Activated CD4-positive, alpha-beta T cell treated with anti-CD3 and anti-CD28 coated beads, Interleukin-2, amount 50 U/mL, for 4 hours (primary cell): ENCODE data around the gene MSN.
"Not testable (repeated sequence)": the region's sequence is repeated elsewhere in the genome, so short reads cannot be mapped to it uniquely, and the experiment has no call there.

Source experiments
- DNase-seq, 2 experiments: peaks; one replicate each; pipeline ENCODE4 v3.0.0-alpha.2; 2020

The MSN gene

DNA sequence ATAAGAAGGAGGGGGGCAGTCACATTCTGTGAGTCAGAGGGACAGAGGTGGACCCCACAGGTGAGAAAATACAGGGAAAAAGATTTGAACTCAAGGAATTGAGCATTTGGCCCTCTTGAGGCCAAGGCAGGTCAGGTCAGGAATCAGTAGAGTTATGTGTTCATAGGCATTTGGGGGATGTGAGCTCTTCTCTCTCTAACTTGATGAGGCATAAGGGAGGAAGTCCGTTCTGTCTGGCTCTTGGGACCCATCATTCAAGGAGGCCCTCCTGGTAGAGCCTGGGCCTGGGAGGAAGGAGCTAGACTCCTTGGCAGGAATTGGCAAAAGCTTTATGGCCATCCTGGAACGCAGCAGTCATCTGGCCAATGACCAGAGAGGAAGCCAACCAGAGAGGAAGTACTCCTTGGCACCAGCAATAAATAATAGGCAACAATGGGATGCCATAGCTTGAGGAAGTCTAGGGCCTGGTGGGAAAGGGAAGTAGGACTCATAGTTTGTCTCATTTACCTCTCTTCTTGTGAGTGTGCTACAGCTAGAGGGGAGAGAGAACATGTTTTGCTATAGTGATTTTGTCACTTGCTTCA, 53.0 kb downstream of the MSN start:
- DNase-seq: no peak

DNA sequence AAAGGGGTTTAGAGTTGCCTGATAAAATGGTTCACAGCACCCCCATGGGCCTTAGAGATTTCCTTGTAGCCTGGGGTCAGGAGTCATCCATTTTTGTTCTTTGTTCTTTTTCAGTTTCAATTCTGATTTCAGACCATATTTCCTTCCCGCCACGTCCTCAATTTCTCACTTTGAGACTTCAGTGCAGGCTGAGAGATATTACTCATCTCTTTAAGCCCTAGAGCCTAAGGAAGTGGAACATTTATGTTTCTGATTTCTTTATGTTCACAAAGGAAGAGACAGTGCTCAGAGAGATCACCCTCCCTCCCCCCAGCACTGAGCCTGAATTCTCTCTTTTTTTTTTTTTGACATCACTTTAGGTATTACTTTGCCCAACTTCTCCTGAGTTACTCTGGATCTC, 56.3 kb downstream of the MSN start:
- peak; percentile 9 to 14 for DNase-seq

DNA sequence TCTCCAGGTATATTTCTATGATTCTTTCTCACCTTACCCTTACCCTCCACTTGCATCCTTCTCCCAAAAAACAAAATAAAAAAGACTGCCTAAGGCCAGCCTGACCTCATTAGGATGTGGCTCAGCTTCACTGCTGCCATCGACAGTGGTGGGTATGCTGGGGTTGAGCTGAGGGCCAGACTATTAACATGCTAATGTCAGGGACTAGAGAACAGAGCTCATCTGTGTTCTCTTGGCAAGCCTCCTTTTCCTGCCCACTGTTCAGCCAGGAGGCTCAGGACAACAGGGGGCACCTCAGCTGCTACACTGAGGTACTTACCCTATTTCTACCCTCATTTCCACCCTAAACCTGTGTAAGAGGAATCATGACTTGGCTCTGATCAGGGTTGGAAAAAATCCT, 59.3 kb downstream of the MSN start:
- no peak for DNase-seq

DNA sequence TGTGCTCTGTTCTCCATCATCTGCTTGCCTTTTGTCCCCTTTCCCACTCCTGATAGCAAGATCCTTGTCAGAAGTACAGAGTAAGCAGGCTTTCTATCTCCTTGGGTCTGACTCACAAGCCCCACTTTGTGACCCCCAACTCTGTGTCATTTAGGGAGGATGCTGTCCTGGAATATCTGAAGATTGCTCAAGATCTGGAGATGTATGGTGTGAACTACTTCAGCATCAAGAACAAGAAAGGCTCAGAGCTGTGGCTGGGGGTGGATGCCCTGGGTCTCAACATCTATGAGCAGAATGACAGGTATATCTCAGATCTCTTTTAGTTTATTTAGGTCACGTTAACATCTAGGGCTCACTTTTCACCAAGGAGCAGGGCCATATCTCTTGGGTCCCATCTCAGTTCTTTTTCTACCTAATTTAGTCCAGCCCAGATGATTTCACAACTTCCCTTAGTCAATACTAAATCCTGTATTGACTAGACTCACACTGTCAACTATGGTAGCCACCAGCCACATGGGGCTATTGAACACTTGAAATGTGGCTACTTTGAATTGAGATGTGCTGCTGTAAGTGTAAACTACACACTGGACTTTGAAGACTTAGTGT, 64.3 kb downstream of the MSN start:
- no peak for DNase-seq

DNA sequence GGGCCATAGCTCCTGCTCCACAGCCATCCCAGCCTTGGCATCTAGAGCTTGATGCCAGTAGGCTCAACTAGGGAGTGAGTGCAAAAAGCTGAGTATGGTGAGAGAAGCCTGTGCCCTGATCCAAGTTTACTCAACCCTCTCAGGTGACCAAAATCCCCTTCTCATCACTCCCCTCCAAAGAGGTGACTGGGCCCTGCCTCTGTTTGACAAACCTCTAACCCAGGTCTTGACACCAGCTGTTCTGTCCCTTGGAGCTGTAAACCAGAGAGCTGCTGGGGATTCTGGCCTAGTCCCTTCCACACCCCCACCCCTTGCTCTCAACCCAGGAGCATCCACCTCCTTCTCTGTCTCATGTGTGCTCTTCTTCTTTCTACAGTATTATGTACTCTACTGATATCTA, 73.5 kb downstream of the MSN start:
- no peak for DNase-seq

DNA sequence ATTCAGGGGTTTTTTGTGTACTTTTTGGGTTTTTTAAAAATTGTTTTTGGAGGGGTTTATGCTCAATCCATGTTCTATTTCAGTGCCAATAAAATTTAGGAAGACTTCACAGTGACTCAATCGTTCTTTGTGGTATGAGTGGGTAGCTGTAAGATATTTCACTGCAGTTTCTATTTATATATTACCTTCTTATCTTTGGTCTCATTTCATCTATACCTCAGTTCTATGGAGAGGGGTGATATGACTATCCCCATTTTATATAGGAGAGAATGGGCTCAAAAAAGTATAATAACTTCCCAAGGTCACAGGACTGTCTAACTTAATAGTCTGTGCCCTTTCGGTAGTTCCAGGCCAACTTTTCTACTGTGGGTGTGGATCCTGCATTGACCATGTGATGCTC, 74.4 kb downstream of the MSN start:
- DNase-seq: no peak

DNA sequence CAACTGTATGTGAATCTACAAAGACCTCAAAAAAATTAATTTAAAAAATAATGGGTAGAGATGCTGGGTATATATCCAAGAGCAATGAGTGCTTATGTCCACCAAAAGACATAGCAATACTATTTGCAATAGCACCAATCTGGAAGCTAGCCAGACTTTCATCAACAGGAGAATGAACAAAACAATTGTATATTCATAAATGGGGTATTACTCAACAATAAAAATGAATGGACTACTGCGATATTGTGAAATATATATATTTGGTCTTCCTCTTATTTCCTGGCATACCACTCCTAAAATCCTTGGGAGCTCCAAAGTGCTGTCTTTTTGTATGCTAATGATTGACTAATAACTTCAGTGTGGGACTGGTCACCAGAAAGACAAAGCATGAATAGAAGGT, 77.5 kb downstream of the MSN start:
- DNase-seq: no peak

DNA sequence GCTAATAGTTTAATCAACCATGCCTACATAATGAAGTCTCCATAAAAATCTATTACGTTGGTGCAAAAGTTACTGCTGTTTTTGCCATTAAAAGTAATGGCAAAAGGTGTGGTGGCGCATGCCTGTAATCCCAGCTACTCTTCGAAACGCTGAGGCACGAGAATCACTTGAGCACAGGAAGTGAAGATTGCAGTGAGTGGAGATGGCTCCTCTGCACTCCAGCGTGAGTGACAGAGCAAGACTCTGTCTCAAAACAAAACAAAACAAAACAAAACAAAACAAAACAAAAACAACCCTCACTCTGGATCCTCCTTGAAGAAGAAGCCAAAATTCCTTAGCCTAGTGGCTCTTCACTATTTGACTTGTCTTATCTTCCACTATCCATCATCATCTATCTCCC, 78.0 kb downstream of the MSN start:
- DNase-seq: no peak

DNA sequence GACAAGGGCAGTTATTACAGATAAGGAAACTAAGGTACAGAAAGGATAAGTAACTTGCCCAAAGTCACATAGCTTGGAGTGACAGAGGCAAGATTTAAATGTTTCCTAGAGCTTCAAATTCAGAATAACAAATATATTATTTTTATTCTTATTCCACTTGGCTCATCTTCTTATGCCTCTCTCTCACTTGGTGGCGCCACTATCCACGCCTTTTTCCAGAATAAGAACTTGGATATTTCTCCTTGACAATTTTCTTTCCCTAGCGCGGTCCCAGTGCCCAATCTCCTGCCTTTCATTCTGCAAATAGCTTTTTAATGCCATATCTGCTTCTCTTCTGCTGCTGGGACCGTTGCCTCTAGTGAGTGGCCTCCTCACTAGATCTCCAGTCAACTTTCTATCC, 78.5 kb downstream of the MSN start:
- no peak for DNase-seq

DNA sequence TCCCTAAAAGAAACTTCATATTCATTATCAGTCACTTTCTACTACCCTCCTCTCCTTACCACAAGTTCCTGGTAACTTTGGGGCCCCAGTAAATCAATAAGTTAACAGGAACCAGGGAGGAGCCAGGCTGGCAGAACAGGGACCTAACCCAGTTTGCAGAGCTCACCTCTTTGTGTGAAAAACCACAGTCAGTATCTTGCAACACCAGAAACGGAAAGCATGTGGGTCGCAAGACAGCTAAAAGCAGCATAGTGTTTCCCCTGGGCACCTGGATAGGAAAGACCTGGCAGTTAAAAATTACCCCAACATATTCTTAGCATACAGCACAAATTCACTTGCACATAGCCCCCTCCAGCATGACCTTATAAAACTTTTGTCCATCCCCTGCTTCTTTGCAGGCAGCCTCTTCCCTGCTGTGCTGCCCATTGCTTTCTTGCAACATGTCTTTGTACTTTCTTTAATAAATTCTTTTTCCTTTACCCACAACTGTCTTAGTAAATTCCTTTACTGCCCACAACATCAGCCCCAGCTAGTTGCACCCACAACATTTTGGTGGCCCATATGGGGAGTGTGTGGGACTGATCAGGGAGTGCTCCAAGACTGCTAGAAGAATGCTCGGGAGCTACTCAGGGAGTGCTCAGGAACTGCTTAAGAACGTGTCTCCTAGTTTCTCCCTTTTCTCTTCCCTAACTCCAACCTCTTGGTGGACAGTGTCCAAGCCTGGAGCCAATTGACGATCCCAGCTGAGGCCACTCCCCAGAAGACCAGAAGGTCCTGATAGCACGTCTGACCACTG, 83.4 kb downstream of the MSN start:
- peak; percentile 4 to 9 for DNase-seq

DNA sequence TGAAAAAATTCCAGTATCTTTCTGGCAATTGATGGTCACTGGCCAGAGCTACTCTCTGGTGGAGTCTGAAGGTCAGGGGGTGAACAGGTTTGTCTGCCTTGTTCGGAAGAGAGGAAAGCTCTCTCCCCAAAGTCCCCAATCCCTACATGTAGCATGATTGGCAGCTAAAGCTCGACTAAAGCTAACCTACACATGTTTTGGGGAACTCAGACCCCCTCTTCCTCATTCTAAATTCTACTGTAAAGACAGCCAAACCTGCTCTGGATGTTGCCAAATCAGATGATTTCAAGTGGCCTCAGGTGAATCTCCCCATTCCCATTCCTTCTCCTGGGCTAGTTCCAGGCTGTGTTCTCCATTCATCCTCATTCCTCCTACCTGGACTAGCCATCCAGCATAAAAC, 84.1 kb downstream of the MSN start:
- DNase-seq: no peak

DNA sequence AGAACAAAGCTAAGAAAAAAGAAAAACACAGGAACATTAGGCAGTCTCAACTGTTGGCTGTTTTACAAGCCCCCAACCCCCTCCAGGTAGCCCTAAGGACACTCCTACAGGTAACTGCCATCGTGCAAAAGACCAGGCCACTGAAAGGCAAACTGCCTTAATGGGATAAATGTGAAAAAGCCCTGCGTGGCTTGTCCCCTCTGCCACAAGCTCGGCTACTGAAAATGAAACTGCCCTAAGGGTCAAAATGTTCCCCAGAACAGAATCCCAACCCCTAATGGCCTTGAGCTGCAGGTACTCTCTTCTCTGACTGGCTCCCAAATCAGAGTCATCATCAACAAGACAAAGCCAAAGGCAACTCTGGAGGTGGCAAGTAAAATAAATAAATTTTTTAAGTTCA, 84.8 kb downstream of the MSN start:
- no peak for DNase-seq

DNA sequence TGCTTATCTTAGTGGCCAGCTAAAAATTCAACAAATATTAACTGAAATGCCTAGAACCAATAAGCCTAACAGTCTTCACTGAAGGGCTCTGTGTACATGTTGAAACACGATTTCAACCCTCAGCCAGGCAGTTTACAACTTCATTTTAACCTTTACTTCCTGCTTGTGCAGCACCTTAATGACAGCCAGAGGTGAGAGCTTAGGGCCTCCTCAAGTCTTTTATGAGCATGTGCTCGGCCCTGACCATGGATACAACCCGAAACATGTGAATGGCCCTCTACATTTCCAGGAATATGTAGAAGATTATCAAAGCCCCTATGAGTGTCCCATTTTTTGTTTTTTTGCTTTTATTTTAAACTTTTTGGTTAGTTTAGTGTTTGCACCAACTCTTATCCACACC, 88.3 kb downstream of the MSN start:
- no peak for DNase-seq

DNA sequence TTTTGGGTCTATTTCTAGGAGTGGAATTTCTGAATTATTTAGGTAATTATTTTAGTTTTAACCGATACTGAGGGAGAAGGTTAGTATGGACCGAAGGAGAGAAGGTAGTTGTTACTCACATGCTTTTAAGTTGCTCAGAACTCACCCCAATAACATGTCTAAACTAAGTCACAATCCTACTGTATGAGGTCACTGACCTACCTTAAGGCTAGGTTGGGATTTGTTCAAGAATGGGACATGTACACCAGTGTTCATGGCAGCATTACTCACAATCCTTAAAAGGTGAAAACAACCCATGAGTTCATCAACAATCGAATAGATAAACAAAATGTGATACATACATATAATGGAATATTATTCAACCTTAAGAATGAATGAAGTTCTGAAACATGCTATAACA, 90.5 kb downstream of the MSN start:
- no peak for DNase-seq

DNA sequence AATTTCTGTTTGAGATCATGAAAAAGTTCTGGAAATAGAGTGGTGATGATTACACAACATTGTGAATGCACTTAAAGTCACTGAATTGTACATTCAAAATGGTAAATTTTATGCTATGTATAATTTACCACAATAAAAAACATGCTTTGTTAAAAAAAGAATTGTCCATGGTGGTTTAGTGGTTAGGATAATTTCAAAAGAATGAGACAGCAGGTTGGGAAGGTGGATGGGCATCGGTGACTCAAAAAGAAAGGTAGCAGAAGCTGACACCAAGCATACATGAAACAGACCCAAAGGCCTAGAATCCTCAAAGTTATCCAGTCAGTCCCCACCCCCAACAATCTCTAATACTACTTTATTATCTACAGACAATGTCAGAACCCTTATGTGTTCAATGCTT, 91.1 kb downstream of the MSN start:
- DNase-seq: no peak

DNA sequence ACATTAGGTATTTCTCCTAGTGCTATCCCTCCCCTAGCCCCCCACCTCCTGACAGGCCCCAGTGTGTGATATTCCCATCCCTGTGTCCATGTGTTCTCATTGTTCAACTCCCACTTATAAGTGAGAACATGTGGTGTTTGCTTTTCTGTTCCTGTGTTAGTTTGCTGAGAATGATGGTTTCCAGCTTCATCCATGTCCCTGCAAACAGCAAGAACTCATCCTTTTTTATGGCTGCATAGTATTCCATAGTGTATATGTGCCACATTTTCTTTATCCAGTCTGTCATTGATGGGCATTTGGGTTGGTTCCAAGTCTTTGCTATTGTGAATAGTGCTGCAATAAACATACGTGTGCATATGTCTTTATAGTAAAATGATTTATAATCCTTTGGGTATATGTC, 92.1 kb downstream of the MSN start:
- DNase-seq: not testable (repeated sequence)

DNA sequence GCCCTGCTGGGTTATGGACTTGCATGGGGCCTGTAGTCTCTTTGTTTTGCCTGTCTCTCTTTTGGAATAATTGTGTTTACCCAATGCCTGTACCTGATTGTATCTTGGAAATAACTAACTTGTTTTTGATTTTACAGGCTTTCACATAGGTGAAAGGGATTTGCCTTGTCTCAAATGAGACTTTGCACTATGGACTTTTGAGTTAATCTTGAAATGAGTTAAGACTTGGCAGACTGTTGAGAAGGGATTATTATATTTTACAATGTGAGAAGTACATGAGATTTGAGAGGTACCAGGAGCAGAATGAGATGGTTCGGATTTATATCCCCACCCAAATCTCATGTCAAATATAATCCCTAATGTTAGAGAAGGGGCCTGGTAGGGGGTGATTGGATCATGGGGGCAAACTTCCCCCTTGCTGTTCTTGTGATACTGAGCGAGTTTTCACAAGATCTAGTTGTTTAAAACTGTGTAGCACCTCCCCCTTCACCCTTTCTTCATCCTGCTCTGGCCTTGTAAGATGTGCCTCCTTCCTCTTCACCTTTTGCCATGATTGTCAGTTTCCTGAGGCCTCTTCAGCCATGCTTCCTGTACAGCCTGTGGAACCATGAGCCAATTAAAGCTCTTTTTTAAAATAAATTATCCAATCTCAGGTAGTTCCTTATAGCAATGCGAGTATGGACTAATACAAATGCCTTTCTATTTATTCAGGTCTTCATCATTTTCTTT, 102.3 kb downstream of the MSN start:
- no peak for DNase-seq

DNA sequence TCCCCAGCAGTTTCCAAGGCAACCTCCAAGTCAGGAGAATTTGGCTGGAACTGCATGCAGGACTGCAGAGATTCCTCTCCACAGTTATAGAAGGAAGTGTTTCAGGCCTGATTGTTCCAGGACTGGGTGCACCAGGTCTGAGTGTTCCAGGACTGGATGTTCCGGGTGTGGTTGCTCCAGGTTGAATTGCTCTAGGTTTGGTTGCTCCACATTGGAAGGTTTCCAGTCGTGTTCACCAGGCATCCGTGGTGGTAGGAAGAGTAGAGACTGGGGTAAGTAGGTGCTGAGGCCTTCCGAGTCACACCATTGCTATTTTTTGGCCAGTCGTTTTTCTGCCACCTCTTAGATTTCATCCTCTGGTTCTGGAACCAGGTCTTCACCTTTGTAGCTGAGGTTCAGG, 105.4 kb downstream of the MSN start:
- no peak for DNase-seq

DNA sequence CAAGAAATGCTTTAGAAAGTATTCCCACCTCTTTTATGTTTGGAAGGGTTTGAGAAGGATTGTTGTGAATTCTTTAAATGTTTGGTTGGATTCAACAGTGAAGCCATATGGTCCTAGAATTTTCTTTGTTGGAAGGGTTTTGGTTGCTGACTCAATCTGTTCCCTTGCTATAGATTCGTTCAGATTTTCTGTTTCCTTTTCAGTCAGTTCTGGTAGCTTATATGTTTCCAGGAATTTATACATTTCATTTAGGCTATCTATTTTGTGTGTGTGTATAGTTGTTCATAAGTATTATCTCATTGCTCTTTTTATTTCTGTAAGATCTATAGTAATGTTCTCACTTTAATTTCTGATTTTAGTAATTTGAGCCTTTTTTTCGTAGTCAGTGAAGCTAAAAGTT, 114.4 kb downstream of the MSN start:
- no peak for DNase-seq

DNA sequence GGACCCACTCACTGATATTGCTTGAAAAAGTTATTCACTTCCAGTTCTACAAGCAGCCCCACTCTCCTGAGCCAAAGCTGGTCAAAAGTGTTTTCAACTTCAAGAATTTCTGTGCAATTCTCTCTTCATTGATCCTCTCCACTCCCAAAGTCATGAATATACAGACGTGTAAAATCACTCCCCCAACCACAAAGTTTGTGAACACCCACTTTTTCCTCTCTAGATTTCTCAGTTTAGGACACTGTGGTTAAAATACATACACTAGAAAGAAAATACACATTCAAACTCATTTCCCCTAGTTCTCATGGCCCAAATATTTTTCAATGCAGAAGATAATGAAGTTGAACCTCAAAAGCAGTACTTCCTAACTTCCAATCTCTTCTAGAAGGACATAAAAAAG, 116.3 kb downstream of the MSN start:
- no peak for DNase-seq
